ENCODE results near the gene TBR1. TPM values are rescaled to one million over a fixed set of nuclear protein-coding genes. Genes with fewer than 3 reads are reported as not detected.
A peak's percentile ranks its signal among the peaks of the same experiment; 100 is the strongest.

TBR1 gene
- total RNA-seq, 1 donor from 2014 or later = not detected

- DNase-seq (ENCODE audit: low spot score) = peak; percentile 22
- no peak overlapping the region for H3K27ac Mint-ChIP-seq
- Histone ChIP-seq H3K27ac (no peak overlapping the region), H3K9me3 (ENCODE audit: low read depth) (no peaks in the 10 kb centered on the region), H3K27me3 (peaks cover 100% of the 10 kb centered on the region), H3K4me1 (no peaks in the 10 kb centered on the region), H3K4me2 (peak overlapping the region; percentile 84), H2AFZ (replicated peaks) (no peak overlapping the region), H3F3A (ENCODE audit: low read depth) (peaks cover 15% of the 10 kb centered on the region), H3K4me3 (peak overlapping the region; percentile 41), H4K20me1 (ENCODE audit: low read depth) (peaks cover 72% of the 10 kb centered on the region), H3K36me3 (no peaks in the 10 kb centered on the region), H3K79me2 (ENCODE audit: low read depth) (no peaks in the 10 kb centered on the region), H3K9ac (no peak overlapping the region)
- H3K27me3 Mint-ChIP-seq (ENCODE audit: insufficient read depth, low read depth) = peaks cover 80% of the 10 kb centered on the region
- H3K9me3 Mint-ChIP-seq = peaks cover 10% of the 10 kb centered on the region
- peaks cover 17% of the 10 kb centered on the region for H3K4me1 Mint-ChIP-seq
- H3K36me3 Mint-ChIP-seq = peaks cover 4% of the 10 kb centered on the region
- H3K4me3 Mint-ChIP-seq = peak overlapping the region; percentile 83
- no peak for TF ChIP-seq CTCF (IDR thresholded peaks at IDR 0.05)
- TF ChIP-seq EZH2 (IDR thresholded peaks at IDR 0.05) = peak; percentile 83
- TF ChIP-seq EZH2phosphoT487 (IDR thresholded peaks at IDR 0.05) = peak; percentile 87
Observed at GRCh38 chr2:161424394-161424769, 8.3 kb downstream of the TBR1 start.

- H3K9me3 ChIP-seq (ENCODE audit: low read depth) = no peaks in the 10 kb centered on the region
- no peaks in the 10 kb centered on the region for H3K36me3 ChIP-seq
- H3K4me2 ChIP-seq = no peak overlapping the region
- peaks cover 15% of the 10 kb centered on the region for H3F3A ChIP-seq (ENCODE audit: low read depth)
- H3K9me3 Mint-ChIP-seq = peaks cover 10% of the 10 kb centered on the region
- H3K27ac Mint-ChIP-seq = no peak overlapping the region
- H3K9ac ChIP-seq = no peak overlapping the region
- no peak for TF ChIP-seq CTCF (IDR thresholded peaks at IDR 0.05)
- peak; percentile 24 for TF ChIP-seq EZH2 (IDR thresholded peaks at IDR 0.05)
- no peak overlapping the region for H2AFZ ChIP-seq (replicated peaks)
- peaks cover 4% of the 10 kb centered on the region for H3K36me3 Mint-ChIP-seq
- H3K4me1 ChIP-seq = no peaks in the 10 kb centered on the region
- H3K27me3 ChIP-seq = peaks cover 100% of the 10 kb centered on the region
- H3K4me3 ChIP-seq = no peak overlapping the region
- H3K4me3 Mint-ChIP-seq = peak overlapping the region; percentile 83
- H3K4me1 Mint-ChIP-seq = peaks cover 16% of the 10 kb centered on the region
- H4K20me1 ChIP-seq (ENCODE audit: low read depth) = peaks cover 65% of the 10 kb centered on the region
- H3K79me2 ChIP-seq (ENCODE audit: low read depth) = no peaks in the 10 kb centered on the region
- peaks cover 79% of the 10 kb centered on the region for H3K27me3 Mint-ChIP-seq (ENCODE audit: insufficient read depth, low read depth)
- no peak for DNase-seq (ENCODE audit: low spot score)
- H3K27ac ChIP-seq = no peak overlapping the region
Observed at GRCh38 chr2:161424891-161425727, 9.0 kb downstream of the TBR1 start.

GRCh38 chr2:161425728-161426454 is 9.8 kb downstream of the TBR1 start:
- Mint-ChIP-seq H3K4me1 (peaks cover 16% of the 10 kb centered on the region), H3K27me3 (ENCODE audit: insufficient read depth, low read depth) (peaks cover 71% of the 10 kb centered on the region), H3K27ac (no peak overlapping the region), H3K36me3 (peaks cover 4% of the 10 kb centered on the region), H3K4me3 (peak overlapping the region; percentile 79), H3K9me3 (peaks cover 10% of the 10 kb centered on the region)
- Histone ChIP-seq H3K9me3 (ENCODE audit: low read depth) (no peaks in the 10 kb centered on the region), H4K20me1 (ENCODE audit: low read depth) (peaks cover 57% of the 10 kb centered on the region), H3F3A (ENCODE audit: low read depth) (peaks cover 15% of the 10 kb centered on the region), H3K4me1 (no peaks in the 10 kb centered on the region), H3K4me3 (no peak overlapping the region), H3K79me2 (ENCODE audit: low read depth) (no peaks in the 10 kb centered on the region), H3K27me3 (peaks cover 100% of the 10 kb centered on the region), H3K4me2 (no peak overlapping the region), H3K27ac (no peak overlapping the region), H3K36me3 (no peaks in the 10 kb centered on the region), H3K9ac (no peak overlapping the region), H2AFZ (replicated peaks) (no peak overlapping the region)
- TF ChIP-seq CTCF (IDR thresholded peaks at IDR 0.05) (no peak), EZH2phosphoT487 (IDR thresholded peaks at IDR 0.05) (peak; percentile 20), EZH2 (IDR thresholded peaks at IDR 0.05) (no peak)
- no peak for DNase-seq (ENCODE audit: low spot score)
